Astrocyte (in vitro differentiated cells and primary cell): ENCODE results near the gene HAPLN3.

Experiments
- EZH2 ChIP-seq: IDR thresholded peaks from 2 replicates; pipeline ENCODE4 v1.6.1; 2012; ENCODE audit warnings: mild to moderate bottlenecking, low read length, inconsistent platforms; ENCODE audit not compliant: insufficient read depth
- TF ChIP-seq, protein P1 (sequence below): IDR thresholded peaks from 2 replicates; pipeline ENCODE4 v1.5.1; 2011; ENCODE audit warnings: low read depth, mild to moderate bottlenecking, inconsistent platforms, low read length, moderate library complexity; ENCODE audit not compliant: insufficient read depth

DNA sequence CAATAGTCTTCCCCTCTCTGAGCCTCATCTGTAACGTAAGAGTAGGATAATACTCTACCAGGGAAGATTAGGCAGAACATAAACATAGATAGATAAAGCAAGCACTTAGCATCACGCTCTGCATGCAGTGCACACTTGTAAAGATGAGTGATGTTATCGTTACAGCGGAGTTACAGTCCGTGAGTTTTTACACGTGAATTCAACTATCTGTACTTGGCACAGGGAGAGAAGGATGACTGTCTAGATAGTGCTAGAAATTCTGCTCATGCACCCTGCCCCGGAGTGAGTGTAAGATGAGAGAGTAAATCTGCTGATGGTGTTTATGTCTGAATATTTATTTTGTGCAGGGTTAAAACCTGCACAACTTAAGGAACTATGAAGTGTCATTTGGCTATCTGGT lies 35.8 kb downstream of the HAPLN3 start:
- TF ChIP-seq, protein P1, sequence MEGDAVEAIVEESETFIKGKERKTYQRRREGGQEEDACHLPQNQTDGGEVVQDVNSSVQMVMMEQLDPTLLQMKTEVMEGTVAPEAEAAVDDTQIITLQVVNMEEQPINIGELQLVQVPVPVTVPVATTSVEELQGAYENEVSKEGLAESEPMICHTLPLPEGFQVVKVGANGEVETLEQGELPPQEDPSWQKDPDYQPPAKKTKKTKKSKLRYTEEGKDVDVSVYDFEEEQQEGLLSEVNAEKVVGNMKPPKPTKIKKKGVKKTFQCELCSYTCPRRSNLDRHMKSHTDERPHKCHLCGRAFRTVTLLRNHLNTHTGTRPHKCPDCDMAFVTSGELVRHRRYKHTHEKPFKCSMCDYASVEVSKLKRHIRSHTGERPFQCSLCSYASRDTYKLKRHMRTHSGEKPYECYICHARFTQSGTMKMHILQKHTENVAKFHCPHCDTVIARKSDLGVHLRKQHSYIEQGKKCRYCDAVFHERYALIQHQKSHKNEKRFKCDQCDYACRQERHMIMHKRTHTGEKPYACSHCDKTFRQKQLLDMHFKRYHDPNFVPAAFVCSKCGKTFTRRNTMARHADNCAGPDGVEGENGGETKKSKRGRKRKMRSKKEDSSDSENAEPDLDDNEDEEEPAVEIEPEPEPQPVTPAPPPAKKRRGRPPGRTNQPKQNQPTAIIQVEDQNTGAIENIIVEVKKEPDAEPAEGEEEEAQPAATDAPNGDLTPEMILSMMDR: no peak
- TF ChIP-seq EZH2: no peak
